ENCODE data around the gene PHLPP2.

Gene PHLPP2

GRCh38 chr16:71761097-71761496, 36.6 kb upstream of the PHLPP2 start:
- no peak for DNase-seq (ENCODE audit: extremely low read depth, low read depth)
- TF ChIP-seq, protein P1, sequence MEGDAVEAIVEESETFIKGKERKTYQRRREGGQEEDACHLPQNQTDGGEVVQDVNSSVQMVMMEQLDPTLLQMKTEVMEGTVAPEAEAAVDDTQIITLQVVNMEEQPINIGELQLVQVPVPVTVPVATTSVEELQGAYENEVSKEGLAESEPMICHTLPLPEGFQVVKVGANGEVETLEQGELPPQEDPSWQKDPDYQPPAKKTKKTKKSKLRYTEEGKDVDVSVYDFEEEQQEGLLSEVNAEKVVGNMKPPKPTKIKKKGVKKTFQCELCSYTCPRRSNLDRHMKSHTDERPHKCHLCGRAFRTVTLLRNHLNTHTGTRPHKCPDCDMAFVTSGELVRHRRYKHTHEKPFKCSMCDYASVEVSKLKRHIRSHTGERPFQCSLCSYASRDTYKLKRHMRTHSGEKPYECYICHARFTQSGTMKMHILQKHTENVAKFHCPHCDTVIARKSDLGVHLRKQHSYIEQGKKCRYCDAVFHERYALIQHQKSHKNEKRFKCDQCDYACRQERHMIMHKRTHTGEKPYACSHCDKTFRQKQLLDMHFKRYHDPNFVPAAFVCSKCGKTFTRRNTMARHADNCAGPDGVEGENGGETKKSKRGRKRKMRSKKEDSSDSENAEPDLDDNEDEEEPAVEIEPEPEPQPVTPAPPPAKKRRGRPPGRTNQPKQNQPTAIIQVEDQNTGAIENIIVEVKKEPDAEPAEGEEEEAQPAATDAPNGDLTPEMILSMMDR (IDR thresholded peaks at IDR 0.05; ENCODE audit: low read depth, low read length, missing control alignments): no peak

DNA sequence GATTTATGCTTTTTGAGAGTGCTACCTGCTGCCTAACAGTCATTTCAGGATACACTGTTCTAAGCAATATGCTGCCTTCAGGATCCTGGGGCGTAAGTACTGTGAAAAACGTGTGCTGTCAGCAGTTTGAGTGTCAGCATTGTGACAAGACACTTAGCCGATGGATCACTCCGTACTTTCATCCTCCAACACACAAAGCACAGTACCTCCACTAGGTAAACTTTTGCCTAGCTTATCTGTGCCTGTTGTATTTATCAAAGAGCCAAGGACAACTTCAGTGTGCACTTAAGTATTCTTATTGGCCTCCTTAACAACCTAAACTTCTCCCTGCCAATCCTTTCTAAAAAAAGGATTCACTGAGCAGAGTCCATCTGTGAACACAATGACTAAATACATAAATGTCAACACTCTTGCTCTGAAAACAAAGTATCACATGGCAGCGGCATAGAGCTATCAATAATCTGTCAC, 33.8 kb upstream of the PHLPP2 start:
- TF ChIP-seq, protein P1 (IDR thresholded peaks at IDR 0.05; ENCODE audit: low read depth, low read length, missing control alignments): no peak
- no peak overlapping the region for H3K4me3 ChIP-seq (replicated peaks; ENCODE audit: low read depth, low read length)
- no peak for DNase-seq (ENCODE audit: extremely low read depth, low read depth)

More at GRCh38 chr16:71761097-71761496, 36.6 kb upstream of the PHLPP2 start:
- no peak overlapping the region for H3K4me3 ChIP-seq (replicated peaks; ENCODE audit: low read depth, low read length)

- TF ChIP-seq, protein P1 (IDR thresholded peaks at IDR 0.05; ENCODE audit: low read depth, low read length, missing control alignments): no peak
- DNase-seq (ENCODE audit: extremely low read depth, low read depth): no peak
- no peak overlapping the region for H3K4me3 ChIP-seq (replicated peaks; ENCODE audit: low read depth, low read length)
Measured at GRCh38 chr16:71754652-71755051, 30.2 kb upstream of the PHLPP2 start.

DNA sequence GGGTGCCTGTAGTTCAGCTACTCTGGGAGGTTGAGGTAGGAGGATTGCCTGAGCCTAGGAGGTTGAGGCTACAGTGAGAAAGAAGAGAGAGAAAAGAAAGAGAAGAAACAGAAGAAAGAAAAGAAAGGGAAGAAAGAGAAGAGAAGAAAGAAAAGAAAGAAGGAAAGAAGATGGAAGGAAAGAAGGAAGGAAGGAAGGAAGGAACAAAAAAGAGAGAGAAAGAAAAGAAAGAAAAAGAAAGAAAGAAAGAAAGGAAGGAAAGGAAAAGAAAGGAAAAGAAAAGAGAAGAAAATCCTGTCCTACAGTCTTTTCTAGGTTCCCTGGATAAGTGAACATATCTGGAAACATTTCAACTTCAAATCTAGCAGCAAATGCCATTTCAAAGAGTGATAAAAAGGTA, 29.6 kb upstream of the PHLPP2 start:
- DNase-seq (ENCODE audit: extremely low read depth, low read depth): no peak
- H3K4me3 ChIP-seq (replicated peaks; ENCODE audit: low read depth, low read length): no peak overlapping the region
- TF ChIP-seq, protein P1 (IDR thresholded peaks at IDR 0.05; ENCODE audit: low read depth, low read length, missing control alignments): no peak

GRCh38 chr16:71748226-71748625, 23.7 kb upstream of the PHLPP2 start:
- TF ChIP-seq, protein P1 (IDR thresholded peaks at IDR 0.05; ENCODE audit: low read depth, low read length, missing control alignments): no peak
- DNase-seq (ENCODE audit: extremely low read depth, low read depth): no peak
- H3K4me3 ChIP-seq (replicated peaks; ENCODE audit: low read depth, low read length): no peak overlapping the region

GRCh38 chr16:71746442-71747046, 22.0 kb upstream of the PHLPP2 start:
- H3K4me3 ChIP-seq (replicated peaks; ENCODE audit: low read depth, low read length): no peak overlapping the region
- TF ChIP-seq, protein P1 (IDR thresholded peaks at IDR 0.05; ENCODE audit: low read depth, low read length, missing control alignments): peak; percentile 67
- DNase-seq (ENCODE audit: extremely low read depth, low read depth): no peak

- no peak for DNase-seq (ENCODE audit: extremely low read depth, low read depth)
- H3K4me3 ChIP-seq (replicated peaks; ENCODE audit: low read depth, low read length): no peak overlapping the region
- TF ChIP-seq, protein P1 (IDR thresholded peaks at IDR 0.05; ENCODE audit: low read depth, low read length, missing control alignments): no peak
Measured at GRCh38 chr16:71738855-71739254, 14.4 kb upstream of the PHLPP2 start.
